ENCODE results near the gene LMF1.

Gene LMF1

DNA sequence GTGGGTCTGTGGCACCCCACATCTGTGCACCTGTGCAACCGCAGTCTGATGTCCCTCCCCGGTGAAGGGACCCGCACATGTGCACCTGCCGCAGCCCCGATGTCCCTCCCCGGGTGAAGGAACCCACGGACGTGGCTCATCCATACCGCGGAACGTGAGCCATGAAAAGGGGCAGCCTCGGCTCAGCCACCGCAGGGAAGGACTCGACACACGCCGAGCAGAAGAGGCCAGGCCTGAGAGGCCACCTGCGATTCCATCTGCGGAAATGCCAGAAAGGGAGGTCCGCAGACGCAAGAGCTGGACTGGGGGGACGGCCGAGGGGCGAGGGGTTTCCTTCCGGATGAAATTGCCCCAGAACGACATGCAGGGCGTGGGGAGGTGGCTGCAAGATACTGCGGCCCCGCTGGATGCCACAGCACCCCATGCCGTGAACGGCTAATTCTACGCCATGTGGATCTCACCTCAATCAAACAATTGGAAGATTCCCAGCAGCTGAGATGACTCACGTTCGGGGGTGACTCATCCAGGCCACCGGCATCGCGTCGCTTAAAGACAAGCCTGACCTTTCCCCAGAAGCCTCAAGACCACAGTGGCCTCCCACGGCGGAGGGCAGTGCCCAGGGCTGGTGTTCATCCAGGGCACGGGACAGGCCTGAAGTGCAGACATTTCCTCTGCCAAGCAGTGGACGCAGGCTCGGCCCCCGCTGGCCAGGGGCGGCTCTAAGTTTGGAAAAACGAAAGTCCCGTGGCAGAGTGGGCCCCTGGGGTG lies 31.8 kb upstream of the LMF1 start:
- DNase-seq, result no peak

- no peak for DNase-seq
These were observed 30.3 kb upstream of the LMF1 start for GRCh38 chr16:1001096-1001495.

- no peak for DNase-seq
These were observed 29.8 kb upstream of the LMF1 start for GRCh38 chr16:1000608-1001007.

DNA sequence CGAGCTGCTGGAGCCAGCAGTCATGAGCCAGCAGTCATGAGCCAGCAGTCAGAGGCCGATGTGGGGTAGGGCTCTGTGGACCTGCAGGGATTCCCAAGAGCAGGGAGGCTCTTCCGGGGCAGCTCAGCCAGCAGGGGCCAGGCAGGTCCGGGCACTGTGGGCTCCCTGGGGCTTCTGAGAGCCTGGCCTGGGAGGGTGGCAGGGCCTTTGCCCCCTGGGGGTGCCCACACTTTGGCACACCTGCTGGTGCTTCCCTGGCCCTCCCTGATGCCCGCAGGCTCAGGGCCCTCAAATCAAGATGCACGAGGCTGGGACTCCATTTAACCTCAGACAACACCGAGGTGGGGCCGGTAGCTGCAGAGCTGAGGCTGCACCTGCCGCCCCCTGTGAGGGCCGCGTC lies 28.9 kb upstream of the LMF1 start:
- DNase-seq, result no peak

- no peak for DNase-seq
These were observed 27.8 kb upstream of the LMF1 start for GRCh38 chr16:998615-999014.

DNA sequence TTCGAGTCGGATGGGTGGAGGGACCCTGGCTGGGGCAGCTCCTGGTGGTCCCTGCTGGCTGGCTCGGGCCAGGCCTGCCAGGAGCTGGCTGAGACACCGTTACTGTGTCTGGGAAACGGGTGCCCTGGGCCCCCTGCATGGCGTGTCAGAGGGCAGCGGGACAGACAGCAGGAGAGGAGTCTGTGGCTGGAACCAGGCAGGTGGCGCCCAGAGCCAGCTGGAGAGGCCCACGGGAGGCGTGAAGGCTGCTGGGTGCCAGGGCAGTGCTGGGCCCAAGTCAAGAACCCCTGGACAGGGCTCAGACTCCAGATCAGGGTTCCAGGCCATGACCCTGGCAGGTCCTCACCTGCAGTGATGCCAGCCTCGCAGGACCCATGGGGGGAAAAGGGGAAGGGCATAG lies 27.4 kb upstream of the LMF1 start:
- no peak for DNase-seq

DNA sequence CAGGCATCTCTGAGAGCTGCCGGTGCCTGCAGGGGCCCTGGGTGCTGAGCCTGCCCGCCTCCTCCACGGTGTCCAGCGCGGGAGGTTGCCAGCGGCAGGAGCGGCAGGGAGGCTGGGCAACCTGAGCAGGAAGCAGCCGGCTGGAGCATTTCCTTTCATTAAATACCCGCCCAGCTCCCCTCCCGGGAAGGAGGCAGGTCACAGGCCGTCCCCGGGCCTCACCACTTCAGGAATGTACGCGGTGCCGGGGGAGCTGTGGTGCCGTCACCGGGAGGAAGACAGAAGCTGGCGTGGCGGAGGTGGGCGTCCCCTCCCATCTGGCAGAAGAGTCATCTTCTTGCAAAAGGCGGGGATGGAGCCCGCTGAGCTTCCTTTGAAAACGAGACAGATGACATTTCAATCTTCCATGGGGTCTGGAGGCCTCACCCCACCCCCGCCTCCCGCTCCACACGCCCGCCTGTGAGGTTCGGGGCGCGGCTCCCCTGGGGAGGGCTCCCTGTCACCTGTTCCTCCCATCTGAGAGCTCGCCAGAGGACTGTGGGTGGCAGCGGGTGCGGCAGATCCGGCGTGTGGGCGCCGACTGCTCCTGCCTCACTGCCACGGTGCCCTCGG lies 26.8 kb upstream of the LMF1 start:
- no peak for DNase-seq

DNA sequence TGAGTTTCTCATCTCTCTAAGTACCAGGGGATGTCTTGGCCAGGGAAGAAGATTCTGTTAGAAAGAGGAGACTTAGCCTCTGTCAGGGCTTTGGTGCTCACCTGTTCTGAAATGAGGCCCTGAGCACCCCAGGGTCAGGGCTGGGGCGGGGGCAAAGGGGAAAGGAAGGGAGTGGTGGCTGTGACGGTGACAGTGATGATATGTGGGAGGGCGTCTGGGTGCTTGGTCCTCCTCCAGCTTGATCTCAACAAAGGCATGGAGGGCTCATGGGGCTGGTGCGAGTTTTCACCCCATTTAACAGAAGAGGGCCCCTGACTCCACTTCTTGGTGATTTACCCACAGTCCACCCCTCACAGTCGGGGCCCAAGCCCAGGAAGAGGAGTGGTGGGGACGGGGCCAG lies 25.9 kb upstream of the LMF1 start:
- DNase-seq, result no peak

DNA sequence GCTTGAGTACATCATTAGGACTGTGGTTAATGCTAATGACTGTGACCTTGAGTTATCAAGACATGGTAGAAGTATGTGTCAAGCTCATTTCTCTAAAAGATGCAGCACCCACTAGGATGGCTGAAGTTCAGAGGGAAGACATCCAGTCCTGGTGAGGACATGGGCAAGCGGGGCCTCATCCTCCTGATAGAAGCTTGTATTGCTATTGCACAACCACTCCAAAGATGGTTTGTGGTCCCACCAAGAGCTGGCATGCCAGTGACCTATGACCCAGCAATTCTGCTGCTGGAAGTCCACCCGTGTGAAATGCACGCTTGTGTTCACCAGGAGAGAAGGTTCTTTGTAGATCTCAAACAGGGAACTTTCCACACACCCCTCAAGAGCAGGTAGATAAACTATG lies 25.0 kb upstream of the LMF1 start:
- no peak for DNase-seq

GRCh38 chr16:995087-995486 lies 24.3 kb upstream of the LMF1 start:
- no peak for DNase-seq

- DNase-seq, result no peak
These were observed 22.9 kb upstream of the LMF1 start for GRCh38 chr16:993731-994130.

DNA sequence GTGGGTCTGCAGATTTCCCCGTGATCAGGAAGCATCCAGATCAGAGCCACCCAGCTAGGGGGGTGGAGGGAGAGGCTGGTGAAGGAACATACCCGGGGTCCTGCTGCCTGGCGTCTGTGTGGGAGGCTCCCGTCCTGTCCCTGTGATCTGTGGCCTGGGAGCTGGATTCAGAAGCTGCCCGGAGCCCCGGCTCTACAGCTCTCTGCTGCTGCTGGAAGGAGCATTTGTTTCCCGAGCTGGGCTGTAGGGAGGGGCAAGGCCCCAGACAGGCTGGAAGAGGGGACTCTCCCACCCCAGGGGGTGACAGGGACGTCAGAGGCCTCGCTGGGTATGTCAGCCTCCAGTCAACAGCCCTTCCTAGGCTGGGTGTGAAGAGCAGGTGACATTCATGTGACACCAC lies 21.0 kb upstream of the LMF1 start:
- DNase-seq, result no peak

GRCh38 chr16:991345-991744 lies 20.6 kb upstream of the LMF1 start:
- DNase-seq, result no peak

DNA sequence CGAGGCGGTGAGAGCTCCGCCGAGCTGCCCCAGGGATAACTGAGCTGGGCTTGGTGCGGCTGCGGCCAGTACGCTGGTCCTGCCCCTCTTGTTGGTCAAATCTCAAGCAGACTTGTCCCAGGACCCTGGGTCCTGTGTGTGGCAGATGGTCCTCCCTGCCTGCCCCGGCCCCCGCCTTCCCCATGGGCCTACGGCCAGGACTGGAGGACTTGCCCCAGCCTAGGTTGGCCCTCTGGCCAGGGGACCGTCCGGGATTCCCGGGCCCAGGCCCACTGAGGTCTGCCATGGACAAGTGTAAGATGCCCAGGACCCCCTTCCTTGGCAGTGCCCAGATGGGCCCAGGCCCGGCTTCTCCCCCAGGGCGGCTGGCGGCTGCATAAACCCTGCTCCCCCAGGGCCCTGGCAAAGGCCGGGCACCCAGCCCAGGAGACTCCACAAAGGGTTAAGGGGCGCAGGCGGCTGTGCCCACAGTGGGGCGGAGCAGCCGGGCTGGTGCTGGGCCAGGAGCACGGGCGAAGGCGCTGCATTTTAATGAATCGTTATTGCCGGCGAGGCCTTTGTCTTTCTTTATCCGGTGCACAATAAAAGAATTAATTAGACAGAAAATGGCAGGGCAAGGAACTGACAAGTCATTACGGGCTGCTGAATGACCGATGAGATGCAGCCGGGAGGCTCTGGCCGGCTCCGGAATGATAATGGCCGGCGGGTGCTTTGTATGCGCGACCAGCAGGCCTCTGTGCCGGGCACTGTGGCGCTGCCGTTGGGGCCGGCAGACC lies 19.9 kb upstream of the LMF1 start:
- no peak for DNase-seq

GRCh38 chr16:989354-989814 lies 18.6 kb upstream of the LMF1 start:
- DNase-seq, result no peak

DNA sequence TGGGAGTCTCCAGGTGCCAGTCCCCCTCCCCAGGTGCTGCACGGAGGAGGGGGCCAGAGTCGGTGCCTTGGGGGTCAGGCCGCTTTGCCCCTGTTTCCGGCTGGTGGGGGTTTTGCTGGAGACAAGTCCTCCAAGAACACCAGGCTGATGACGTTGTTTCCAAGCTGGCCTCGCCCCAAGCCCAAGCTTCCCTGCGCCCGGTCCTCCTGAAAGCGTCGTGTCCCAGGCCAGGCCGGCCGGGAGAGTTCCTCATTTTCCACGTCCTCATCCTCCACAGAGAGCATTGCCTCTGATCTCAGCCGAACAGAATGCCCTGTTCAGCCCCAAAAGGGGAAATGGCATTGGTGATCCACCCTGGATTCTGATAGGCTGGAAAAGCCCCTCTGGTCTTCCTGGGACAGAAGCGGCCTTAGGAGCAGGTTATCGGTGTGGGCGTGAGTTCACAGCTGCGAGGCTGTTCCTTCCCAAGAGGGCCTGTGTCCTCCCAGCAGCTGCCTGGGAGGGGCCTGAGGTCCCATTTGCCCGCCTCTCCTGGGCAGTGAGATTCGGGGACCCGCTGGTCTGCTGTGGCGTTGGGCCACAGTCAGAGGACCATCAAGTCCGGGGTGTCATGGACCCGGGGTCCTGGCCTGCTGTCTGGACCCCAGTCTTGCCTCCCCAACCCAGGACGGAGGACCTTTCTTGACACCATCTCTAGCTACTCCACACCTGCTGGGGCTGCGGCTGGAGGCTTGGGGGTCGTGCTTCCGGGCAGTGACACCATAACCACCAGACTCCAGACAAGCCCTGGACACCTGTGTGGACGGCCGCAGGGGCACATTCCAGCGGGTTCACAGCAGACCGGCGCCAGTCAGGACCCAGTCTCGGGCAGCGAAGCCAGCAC lies 17.9 kb upstream of the LMF1 start:
- DNase-seq, result no peak

- DNase-seq, result no peak
These were observed 17.1 kb upstream of the LMF1 start for GRCh38 chr16:987906-988305.

GRCh38 chr16:986925-987582 lies 16.3 kb upstream of the LMF1 start:
- DNase-seq, result no peak

DNA sequence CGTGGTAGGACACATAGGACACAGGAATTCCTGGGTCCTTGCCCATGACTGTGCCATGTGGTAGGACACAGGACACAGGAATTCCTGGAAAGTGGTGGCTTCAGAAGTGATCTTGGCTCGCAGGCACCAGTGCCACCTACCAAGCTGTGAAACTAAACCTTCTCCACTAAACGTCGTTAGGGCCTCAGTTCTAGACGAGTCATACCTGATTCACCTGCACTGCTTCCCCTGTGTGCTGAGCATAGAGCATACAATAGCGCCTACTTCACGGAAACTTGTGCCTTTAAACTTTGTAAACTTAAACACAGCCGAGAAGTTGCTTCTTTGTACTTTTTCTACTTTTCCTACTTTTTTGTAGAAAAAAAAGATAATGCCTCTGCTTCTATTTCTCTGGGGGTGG lies 15.6 kb upstream of the LMF1 start:
- no peak for DNase-seq

DNA sequence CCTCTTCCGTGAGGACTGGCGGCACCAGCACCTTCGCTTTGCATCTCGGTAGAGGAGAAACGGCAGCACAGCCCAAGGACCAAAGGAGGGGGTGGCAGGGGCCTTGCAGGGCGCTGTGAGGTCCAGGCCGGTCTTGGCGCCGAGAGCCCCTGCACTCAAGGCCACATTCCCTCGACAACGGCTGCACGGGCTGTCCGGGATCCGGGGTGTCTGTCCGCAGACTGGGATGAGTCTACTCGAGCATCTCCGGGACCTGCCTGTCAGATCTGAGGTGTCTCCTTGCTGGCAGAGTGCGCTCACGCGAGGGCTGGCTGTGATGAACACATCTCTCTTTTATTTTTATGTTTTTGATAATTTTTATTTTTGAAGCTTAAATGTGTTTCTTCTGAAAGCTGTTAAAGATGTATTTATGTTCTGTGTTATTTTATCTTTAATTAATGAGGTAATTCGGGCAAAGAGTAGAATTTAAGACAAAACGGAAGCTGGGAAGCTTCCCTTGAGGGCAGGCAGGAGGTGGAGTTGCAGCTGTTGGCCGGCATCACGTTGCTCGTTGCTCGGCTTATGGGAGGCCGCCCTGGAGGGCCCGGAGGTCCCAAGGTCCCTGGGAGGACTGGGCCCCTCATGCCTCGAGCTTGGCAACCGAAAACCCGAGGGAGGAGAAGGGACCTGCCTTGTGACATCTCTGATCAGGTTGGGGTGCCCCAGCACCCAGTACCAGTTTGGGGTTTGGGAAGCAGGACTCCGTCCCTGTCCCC lies 15.0 kb upstream of the LMF1 start:
- no peak for DNase-seq

DNA sequence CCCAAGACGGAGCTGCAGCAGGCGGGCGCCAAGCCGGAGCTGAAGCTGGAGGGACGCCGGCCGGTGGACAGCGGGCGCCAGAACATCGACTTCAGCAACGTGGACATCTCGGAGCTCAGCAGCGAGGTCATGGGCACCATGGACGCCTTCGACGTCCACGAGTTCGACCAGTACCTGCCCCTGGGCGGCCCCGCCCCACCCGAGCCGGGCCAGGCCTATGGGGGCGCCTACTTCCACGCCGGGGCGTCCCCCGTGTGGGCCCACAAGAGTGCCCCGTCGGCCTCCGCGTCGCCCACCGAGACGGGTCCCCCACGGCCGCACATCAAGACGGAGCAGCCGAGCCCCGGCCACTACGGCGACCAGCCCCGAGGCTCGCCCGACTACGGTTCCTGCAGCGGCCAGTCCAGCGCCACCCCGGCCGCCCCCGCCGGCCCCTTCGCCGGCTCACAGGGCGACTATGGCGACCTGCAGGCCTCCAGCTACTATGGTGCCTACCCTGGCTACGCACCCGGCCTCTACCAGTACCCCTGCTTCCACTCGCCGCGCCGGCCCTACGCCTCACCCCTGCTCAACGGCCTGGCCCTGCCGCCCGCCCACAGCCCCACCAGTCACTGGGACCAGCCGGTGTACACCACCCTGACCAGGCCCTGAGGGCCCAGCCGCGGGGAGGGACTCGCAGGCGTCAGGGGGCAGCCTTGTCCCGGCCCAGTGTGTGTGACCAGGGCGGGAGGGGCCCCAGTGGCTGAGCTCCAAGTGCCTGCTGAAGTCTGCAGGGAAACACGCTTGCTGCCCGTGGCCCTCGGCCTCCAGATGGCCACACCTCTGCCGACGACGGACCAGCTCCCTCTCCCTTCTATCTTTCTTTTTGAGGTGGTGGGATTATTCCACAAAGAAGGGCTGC lies 14.2 kb upstream of the LMF1 start:
- no peak for DNase-seq
